Measurements from ENCODE around the gene PXDC1. TPM values are rescaled to one million over a fixed set of nuclear protein-coding genes. Genes with fewer than 3 reads are reported as not detected.

PXDC1 gene
- total RNA-seq, 5 donors from 2014 or later (not counting 1 experiment from before 2014, with no cell fraction given) = 0.30 to 1.2 (median 0.41) TPM

DNA sequence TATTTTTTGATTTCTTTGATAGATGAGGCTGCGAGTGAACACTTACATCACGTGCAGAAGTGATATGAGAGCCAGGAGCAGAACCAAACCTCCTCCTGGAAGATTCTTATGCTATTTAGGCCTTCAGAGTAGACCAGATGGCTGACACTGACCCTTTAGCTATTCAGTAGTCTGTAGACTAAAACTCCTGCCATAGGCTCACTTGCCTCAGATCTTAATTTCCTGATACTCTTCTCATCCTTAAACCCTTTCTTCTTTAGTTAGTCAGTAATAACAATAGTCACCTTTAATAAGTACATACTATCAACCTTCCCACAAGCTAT lies 45.2 kb upstream of the PXDC1 start:
- H3K27me3 ChIP-seq (replicated peaks in 1 of 2; ENCODE audit: control insufficient read depth in 2 of 2, extremely low read depth in 1 of 2, insufficient read depth in 2 of 2, low read length in 1 of 2) = peaks cover 0 to 5% of the 10 kb centered on the region in 2 experiments
- H3K27ac Mint-ChIP-seq = no peak overlapping the region
- H3K4me1 ChIP-seq (ENCODE audit: control insufficient read depth in 1 of 2, extremely low read depth in 1 of 2, insufficient read depth in 2 of 2, low read length in 2 of 2) = no peaks in the 10 kb centered on the region
- H3K27ac ChIP-seq (ENCODE audit: low read length) = no peak overlapping the region
- peaks cover 6 to 9% of the 10 kb centered on the region in 2 donors for H3K27me3 Mint-ChIP-seq
- DNase-seq = no peak
- ChIA-PET POLR2A (no interaction called here), CTCF (interaction anchor here in 1 of 2 donors (1.1 kb wide), 1 partner anchor 52 kb away, joined by 4 read pairs; the partner anchor contains the start of gene FAM50B)
- no peak overlapping the region for H3K4me3 ChIP-seq (ENCODE audit: control insufficient read depth in 1 of 2, extremely low read depth in 1 of 2, low read length in 1 of 2)
- no peaks in the 10 kb centered on the region for H3K36me3 ChIP-seq (ENCODE audit: control insufficient read depth in 2 of 2, extremely low read depth in 1 of 2, insufficient read depth in 1 of 2, low read length in 1 of 2)
- 100% methylated on average over 1 of the region's 2 CpGs for WGBS (ENCODE audit: insufficient coverage)
- H3K9me3 Mint-ChIP-seq = no peaks in the 10 kb centered on the region
- H3K4me3 Mint-ChIP-seq = no peak overlapping the region
- no peaks in the 10 kb centered on the region for H3K36me3 Mint-ChIP-seq
- H3K9me3 ChIP-seq = no peaks in the 10 kb centered on the region
- no peak for ATAC-seq (replicated peaks in 1 of 4)
- H3K4me1 Mint-ChIP-seq = no peaks in the 10 kb centered on the region

DNA sequence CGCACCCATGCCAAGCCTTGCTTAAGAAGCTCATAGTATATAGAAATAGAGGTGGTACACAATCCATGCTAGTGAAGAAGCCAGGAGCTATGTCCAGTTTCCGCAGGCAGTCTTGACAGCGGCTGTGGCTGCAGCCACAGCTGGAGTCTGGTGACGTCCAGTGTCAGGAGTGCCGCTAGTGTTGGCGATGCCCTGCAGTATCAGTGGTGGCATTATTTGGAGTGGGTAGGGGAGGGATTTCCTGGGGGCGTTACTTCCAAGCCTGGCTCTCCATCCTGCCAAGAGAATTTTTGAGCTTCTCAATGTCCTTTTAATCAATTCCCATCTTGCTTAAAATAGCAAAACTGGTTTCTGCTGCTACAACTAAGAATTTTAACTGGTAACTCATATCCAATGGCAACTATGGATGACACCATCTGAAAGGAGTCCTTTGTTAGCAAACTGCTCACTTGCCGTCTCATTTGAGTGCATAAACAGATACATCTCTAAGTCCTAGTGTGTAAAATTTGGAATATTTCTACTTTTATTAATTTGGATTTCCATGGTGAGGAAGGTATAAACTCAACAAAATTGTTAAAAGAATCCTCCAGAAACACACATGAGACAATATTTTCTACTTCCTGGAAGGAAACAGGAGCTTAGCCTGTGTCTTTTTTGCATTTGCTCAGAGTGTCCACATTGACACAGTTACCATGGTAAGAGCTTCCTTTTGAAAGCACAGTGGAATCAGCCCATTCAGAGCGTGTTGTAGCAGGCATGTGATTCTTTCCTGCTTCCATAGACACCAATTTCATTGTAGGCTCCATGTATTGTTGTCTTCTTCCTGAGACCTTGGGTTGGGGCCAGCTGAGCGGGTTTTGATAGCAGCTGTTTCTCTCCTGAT lies 44.6 kb upstream of the PXDC1 start:
- ChIA-PET POLR2A (no interaction called here), CTCF (no interaction called here)
- WGBS (ENCODE audit: insufficient coverage) = 85% methylated on average over 4 of the region's 10 CpGs
- no peaks in the 10 kb centered on the region for H3K9me3 Mint-ChIP-seq
- no peak overlapping the region for H3K4me3 ChIP-seq (ENCODE audit: control insufficient read depth in 1 of 2, extremely low read depth in 1 of 2, low read length in 1 of 2)
- no peaks in the 10 kb centered on the region for H3K36me3 Mint-ChIP-seq
- H3K9me3 ChIP-seq = no peaks in the 10 kb centered on the region
- ATAC-seq (replicated peaks in 1 of 4) (no peak), DNase-seq (no peak)
- peaks cover 2 to 9% of the 10 kb centered on the region in 2 donors for H3K27me3 Mint-ChIP-seq
- no peak overlapping the region for H3K27ac ChIP-seq (ENCODE audit: low read length)
- no peak overlapping the region for H3K4me3 Mint-ChIP-seq
- H3K27ac Mint-ChIP-seq = no peak overlapping the region
- H3K4me1 Mint-ChIP-seq = no peaks in the 10 kb centered on the region
- no peaks in the 10 kb centered on the region for H3K4me1 ChIP-seq (ENCODE audit: control insufficient read depth in 1 of 2, extremely low read depth in 1 of 2, insufficient read depth in 2 of 2, low read length in 2 of 2)
- no peaks in the 10 kb centered on the region for H3K36me3 ChIP-seq (ENCODE audit: control insufficient read depth in 2 of 2, extremely low read depth in 1 of 2, insufficient read depth in 1 of 2, low read length in 1 of 2)
- H3K27me3 ChIP-seq (replicated peaks in 1 of 2; ENCODE audit: control insufficient read depth in 2 of 2, extremely low read depth in 1 of 2, insufficient read depth in 2 of 2, low read length in 1 of 2) = peaks cover 0 to 5% of the 10 kb centered on the region in 2 experiments

DNA sequence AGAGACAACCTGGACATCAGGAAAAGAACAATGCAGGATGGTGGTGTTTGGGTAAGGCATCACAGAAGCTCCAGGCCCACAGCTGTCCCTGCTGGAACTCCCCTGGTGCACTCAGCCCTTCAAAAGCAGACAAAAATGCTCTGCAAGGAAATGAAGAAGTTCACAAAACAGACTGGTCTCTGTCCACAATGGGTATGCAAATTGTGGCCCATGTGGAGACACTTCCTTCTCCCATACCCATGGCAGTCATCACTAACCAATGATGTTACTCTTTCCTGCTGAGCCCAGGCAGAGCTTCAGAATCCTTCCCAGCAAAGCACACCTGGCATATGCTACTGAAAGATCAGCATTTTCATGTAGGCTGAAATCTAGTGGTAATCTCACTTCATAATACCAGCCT lies 42.6 kb upstream of the PXDC1 start:
- no peaks in the 10 kb centered on the region for H3K9me3 Mint-ChIP-seq
- no peaks in the 10 kb centered on the region for H3K4me1 ChIP-seq (ENCODE audit: control insufficient read depth in 1 of 2, extremely low read depth in 1 of 2, insufficient read depth in 2 of 2, low read length in 2 of 2)
- no peak overlapping the region for H3K4me3 ChIP-seq (ENCODE audit: control insufficient read depth in 1 of 2, extremely low read depth in 1 of 2, low read length in 1 of 2)
- no peak overlapping the region for H3K27ac Mint-ChIP-seq
- no peaks in the 10 kb centered on the region for H3K36me3 Mint-ChIP-seq
- DNase-seq (no peak), ATAC-seq (replicated peaks in 1 of 4) (no peak)
- H3K4me1 Mint-ChIP-seq = no peaks in the 10 kb centered on the region
- ChIA-PET CTCF (interaction anchor here in 1 of 2 donors (0.6 kb wide), 1 partner anchor 66 kb away, joined by 3 read pairs; no protein-coding TSS in a partner anchor), POLR2A (no interaction called here)
- no peak overlapping the region for H3K27ac ChIP-seq (ENCODE audit: low read length)
- no peaks in the 10 kb centered on the region for H3K9me3 ChIP-seq
- peaks cover 0 to under 1% of the 10 kb centered on the region in 2 experiments for H3K27me3 ChIP-seq (replicated peaks in 1 of 2; ENCODE audit: control insufficient read depth in 2 of 2, extremely low read depth in 1 of 2, insufficient read depth in 2 of 2, low read length in 1 of 2)
- no peak overlapping the region for H3K4me3 Mint-ChIP-seq
- no peaks in the 10 kb centered on the region for H3K36me3 ChIP-seq (ENCODE audit: control insufficient read depth in 2 of 2, extremely low read depth in 1 of 2, insufficient read depth in 1 of 2, low read length in 1 of 2)
- H3K27me3 Mint-ChIP-seq = peaks cover 2 to 9% of the 10 kb centered on the region in 2 donors

DNA sequence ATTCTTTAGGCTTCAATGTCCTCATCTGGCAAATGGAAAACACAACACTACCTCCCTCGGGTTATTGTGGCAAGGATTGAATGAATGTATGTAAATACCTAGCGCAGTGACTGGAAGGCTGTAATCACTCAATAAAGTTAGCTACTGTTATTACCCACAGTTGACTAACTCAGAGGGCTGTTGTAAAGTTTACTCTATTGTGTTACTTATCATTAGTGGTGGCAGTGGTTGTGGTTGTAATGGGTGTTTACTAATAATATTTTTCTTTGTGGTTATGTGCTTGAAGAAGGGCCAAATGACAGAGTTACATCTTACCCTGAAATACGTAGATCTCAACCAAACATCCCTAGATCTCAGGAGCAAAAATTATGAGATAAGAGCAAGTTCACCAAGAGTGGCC lies 42.0 kb upstream of the PXDC1 start:
- POLR2A ChIA-PET = no interaction called here
- no peak overlapping the region for H3K4me3 ChIP-seq (ENCODE audit: control insufficient read depth in 1 of 2, extremely low read depth in 1 of 2, low read length in 1 of 2)

DNA sequence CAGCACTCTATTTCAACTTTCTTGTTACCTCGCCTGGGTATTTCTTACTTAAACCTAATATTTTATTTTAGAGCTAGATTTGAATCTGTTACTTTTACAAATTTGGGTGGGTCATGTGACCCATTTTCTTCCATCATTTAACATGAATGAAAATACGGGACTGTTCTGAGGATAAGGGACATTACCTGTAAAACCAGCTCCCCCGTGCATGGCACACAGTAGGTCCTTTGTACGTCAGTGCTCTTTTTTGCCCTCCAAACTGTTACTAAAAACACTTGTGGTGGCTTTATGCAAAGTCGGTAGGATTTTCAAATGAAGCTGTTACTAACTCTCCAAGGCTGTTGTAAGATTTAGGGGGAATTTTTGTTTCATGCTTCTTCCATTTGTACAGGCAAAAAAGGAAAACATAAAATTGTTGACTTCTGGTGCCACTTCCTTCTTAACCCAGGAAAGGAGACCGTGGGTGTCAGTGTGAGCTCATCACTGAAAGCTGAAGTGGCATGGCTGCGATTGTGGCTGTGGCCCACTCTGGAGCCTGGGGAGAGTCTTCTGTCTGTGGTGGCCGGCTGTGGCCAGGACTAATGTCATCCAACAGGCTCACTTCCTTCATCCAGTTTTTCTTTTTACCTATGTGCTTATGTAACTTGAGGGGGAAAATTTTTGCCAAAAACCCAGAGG lies 40.2 kb upstream of the PXDC1 start:
- peaks cover 0 to 2% of the 10 kb centered on the region in 2 experiments for H3K27me3 ChIP-seq (replicated peaks in 1 of 2; ENCODE audit: control insufficient read depth in 2 of 2, extremely low read depth in 1 of 2, insufficient read depth in 2 of 2, low read length in 1 of 2)
- POLR2A ChIA-PET = no interaction called here

More for the DNA sequence above, 42.0 kb upstream of the PXDC1 start:
- H3K4me1 Mint-ChIP-seq = no peaks in the 10 kb centered on the region
- 60% methylated on average over 1 of the region's 3 CpGs for WGBS (ENCODE audit: insufficient coverage)
- CTCF ChIA-PET = interaction anchor here (0.6 kb wide), 2 partner anchors 66 to 160 kb away, joined by 3 to 6 read pairs; no protein-coding TSS in a partner anchor
- no peaks in the 10 kb centered on the region for H3K9me3 ChIP-seq
- DNase-seq = no peak
- H3K36me3 ChIP-seq (ENCODE audit: control insufficient read depth in 2 of 2, extremely low read depth in 1 of 2, insufficient read depth in 1 of 2, low read length in 1 of 2) = no peaks in the 10 kb centered on the region
- no peaks in the 10 kb centered on the region for H3K36me3 Mint-ChIP-seq
- H3K4me3 Mint-ChIP-seq = no peak overlapping the region
- H3K27ac Mint-ChIP-seq = no peak overlapping the region
- H3K9me3 Mint-ChIP-seq = no peaks in the 10 kb centered on the region
- peaks cover 2 to 7% of the 10 kb centered on the region in 2 donors for H3K27me3 Mint-ChIP-seq
- H3K27ac ChIP-seq (ENCODE audit: low read length) = no peak overlapping the region
- no peak for ATAC-seq (replicated peaks in 1 of 4)
- H3K4me1 ChIP-seq (ENCODE audit: control insufficient read depth in 1 of 2, extremely low read depth in 1 of 2, insufficient read depth in 2 of 2, low read length in 2 of 2) = no peaks in the 10 kb centered on the region
- peaks cover 0 to 2% of the 10 kb centered on the region in 2 experiments for H3K27me3 ChIP-seq (replicated peaks in 1 of 2; ENCODE audit: control insufficient read depth in 2 of 2, extremely low read depth in 1 of 2, insufficient read depth in 2 of 2, low read length in 1 of 2)

DNA sequence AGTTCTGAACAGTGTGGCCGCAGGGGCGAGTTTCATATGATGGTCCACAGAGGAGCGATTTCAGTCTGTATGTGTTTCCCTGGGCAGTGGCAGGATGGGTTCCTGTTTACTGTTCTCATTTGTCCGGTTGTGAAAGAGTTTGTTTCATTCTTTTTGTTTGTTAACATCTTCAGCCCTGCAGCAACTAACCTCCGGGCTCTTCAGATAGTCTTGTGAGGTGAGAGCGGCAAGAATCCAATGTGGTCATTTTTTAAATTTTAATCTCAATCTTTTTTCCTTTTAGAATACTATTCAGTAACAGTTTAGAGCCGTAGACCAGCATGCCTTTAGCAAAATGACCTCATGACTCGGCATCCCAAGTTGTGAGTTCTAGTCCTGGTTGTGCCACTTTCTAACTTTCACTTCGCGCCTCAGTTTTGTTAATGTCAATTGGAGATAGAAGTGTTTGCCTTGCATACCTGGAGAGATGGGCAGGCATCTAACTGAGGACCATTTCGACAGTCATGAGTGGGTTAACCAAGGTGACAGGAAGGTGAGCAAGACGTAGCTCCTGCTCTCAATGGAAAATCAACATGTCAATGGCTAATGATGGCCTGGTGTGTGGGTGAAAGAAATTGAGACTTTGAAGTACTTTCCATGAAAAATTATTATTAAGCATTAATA lies 38.5 kb upstream of the PXDC1 start:
- no peaks in the 10 kb centered on the region for H3K36me3 ChIP-seq (ENCODE audit: control insufficient read depth in 2 of 2, extremely low read depth in 1 of 2, insufficient read depth in 1 of 2, low read length in 1 of 2)
- H3K4me1 Mint-ChIP-seq = no peaks in the 10 kb centered on the region
- no peaks in the 10 kb centered on the region for H3K27me3 Mint-ChIP-seq
- no peaks in the 10 kb centered on the region for H3K36me3 Mint-ChIP-seq
- no peak overlapping the region for H3K4me3 ChIP-seq (ENCODE audit: control insufficient read depth in 1 of 2, extremely low read depth in 1 of 2, low read length in 1 of 2)
- 93% methylated on average over 7 of the region's 12 CpGs for WGBS (ENCODE audit: insufficient coverage)
- H3K9me3 ChIP-seq = no peaks in the 10 kb centered on the region
- no peak for DNase-seq
- H3K4me3 Mint-ChIP-seq = no peak overlapping the region
- H3K27ac Mint-ChIP-seq = no peak overlapping the region
- ChIA-PET POLR2A (no interaction called here), CTCF (interaction anchor here in 1 of 2 donors (0.5 kb wide), 1 partner anchor 163 kb away, joined by 3 read pairs; no protein-coding TSS in a partner anchor)
- ATAC-seq (replicated peaks in 1 of 4) = no peak
- no peaks in the 10 kb centered on the region for H3K9me3 Mint-ChIP-seq
- H3K27ac ChIP-seq (ENCODE audit: low read length) = no peak overlapping the region
- peaks cover 0 to 2% of the 10 kb centered on the region in 2 experiments for H3K27me3 ChIP-seq (replicated peaks in 1 of 2; ENCODE audit: control insufficient read depth in 2 of 2, extremely low read depth in 1 of 2, insufficient read depth in 2 of 2, low read length in 1 of 2)
- no peaks in the 10 kb centered on the region for H3K4me1 ChIP-seq (ENCODE audit: control insufficient read depth in 1 of 2, extremely low read depth in 1 of 2, insufficient read depth in 2 of 2, low read length in 2 of 2)

More for the DNA sequence above, 40.2 kb upstream of the PXDC1 start:
- Mint-ChIP-seq H3K27me3 (peaks cover 0 to 2% of the 10 kb centered on the region in 2 donors), H3K36me3 (no peaks in the 10 kb centered on the region), H3K27ac (no peak overlapping the region), H3K4me1 (no peaks in the 10 kb centered on the region), H3K4me3 (no peak overlapping the region), H3K9me3 (no peaks in the 10 kb centered on the region)
- no peak for ATAC-seq (replicated peaks in 1 of 4)
- 92% methylated on average over 2 of the region's 8 CpGs for WGBS (ENCODE audit: insufficient coverage)
- DNase-seq = peak in 1 of 35 experiments; percentile 4
- Histone ChIP-seq H3K27ac (ENCODE audit: low read length) (no peak overlapping the region), H3K9me3 (no peaks in the 10 kb centered on the region), H3K4me1 (ENCODE audit: control insufficient read depth in 1 of 2, extremely low read depth in 1 of 2, insufficient read depth in 2 of 2, low read length in 2 of 2) (no peaks in the 10 kb centered on the region), H3K36me3 (ENCODE audit: control insufficient read depth in 2 of 2, extremely low read depth in 1 of 2, insufficient read depth in 1 of 2, low read length in 1 of 2) (no peaks in the 10 kb centered on the region), H3K4me3 (ENCODE audit: control insufficient read depth in 1 of 2, extremely low read depth in 1 of 2, low read length in 1 of 2) (no peak overlapping the region)
- CTCF ChIA-PET = interaction anchor here in 1 of 2 donors (0.6 kb wide), 1 partner anchor 350 kb away, joined by 4 read pairs; no protein-coding TSS in a partner anchor

Data from T-cell (primary cell).